ENCODE results near the gene TRIML1.

Gene TRIML1

GRCh38 chr4:188194421-188194820 is 55.2 kb downstream of the TRIML1 start:
- TF ChIP-seq CTCF (IDR thresholded peaks at IDR 0.05; ENCODE audit: extremely low read depth, missing control alignments): no peak
- DNase-seq (ENCODE audit: low spot score): no peak

- no peak for DNase-seq (ENCODE audit: low spot score)
- no peak for TF ChIP-seq CTCF (IDR thresholded peaks at IDR 0.05; ENCODE audit: extremely low read depth, missing control alignments)
Observed at GRCh38 chr4:188195389-188195985, 56.2 kb downstream of the TRIML1 start.

- TF ChIP-seq CTCF (IDR thresholded peaks at IDR 0.05; ENCODE audit: extremely low read depth, missing control alignments): no peak
- no peak for DNase-seq (ENCODE audit: low spot score)
Observed at GRCh38 chr4:188196134-188196735, 57.0 kb downstream of the TRIML1 start.

All from GM20000 (cell line).